Testis (tissue), 2 donors: ENCODE results near the gene AHR.

Experiments
- POLR2A ChIP-seq: fragments of 450-650 bp; IDR thresholded peaks from one replicate; pipeline ENCODE4 v1.6.1; 2017; ENCODE audit warnings: antibody characterized with exemption, mild to moderate bottlenecking, moderate library complexity
- TF ChIP-seq, protein P1 (sequence below), 3 experiments: fragments of 450-650 bp in 2 of 3; fragments of 200-600 bp in 1 of 3; sonication (generic) in 1 of 3; IDR thresholded peaks; one replicate each; pipeline ENCODE4 v1.5.1; 2016 to 2019; ENCODE audit warnings: antibody characterized with exemption in 3 of 3, mild to moderate bottlenecking in 2 of 3, moderate library complexity in 1 of 3

DNA sequence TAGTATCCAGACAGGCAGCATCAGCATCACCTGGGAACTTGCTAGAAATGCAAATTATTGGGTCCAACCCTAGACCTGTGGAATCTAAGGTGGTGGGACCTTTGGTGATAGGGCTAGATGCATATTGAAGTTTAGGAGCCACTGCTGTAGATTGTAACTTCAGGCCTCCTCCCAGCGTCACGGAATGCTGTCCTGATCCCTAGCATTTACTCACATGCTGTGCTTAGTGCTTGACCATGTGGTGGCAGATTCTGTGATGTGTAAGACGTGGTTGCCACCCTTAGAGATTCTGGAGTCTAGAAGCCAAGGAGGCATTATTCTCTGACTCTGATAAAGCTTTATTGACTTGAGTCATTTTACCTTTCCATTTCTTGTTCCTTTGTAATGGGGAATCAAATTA, 13.5 kb downstream of the AHR start:
- TF ChIP-seq, protein P1, sequence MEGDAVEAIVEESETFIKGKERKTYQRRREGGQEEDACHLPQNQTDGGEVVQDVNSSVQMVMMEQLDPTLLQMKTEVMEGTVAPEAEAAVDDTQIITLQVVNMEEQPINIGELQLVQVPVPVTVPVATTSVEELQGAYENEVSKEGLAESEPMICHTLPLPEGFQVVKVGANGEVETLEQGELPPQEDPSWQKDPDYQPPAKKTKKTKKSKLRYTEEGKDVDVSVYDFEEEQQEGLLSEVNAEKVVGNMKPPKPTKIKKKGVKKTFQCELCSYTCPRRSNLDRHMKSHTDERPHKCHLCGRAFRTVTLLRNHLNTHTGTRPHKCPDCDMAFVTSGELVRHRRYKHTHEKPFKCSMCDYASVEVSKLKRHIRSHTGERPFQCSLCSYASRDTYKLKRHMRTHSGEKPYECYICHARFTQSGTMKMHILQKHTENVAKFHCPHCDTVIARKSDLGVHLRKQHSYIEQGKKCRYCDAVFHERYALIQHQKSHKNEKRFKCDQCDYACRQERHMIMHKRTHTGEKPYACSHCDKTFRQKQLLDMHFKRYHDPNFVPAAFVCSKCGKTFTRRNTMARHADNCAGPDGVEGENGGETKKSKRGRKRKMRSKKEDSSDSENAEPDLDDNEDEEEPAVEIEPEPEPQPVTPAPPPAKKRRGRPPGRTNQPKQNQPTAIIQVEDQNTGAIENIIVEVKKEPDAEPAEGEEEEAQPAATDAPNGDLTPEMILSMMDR (IDR thresholded peaks at IDR 0.05), result no peak
- TF ChIP-seq POLR2A, result no peak
